Hepatocyte (in vitro differentiated cells): ENCODE data around the gene DCPS. TPM values are rescaled to one million over a fixed set of nuclear protein-coding genes. Genes with fewer than 3 reads are reported as not detected.
A peak's percentile ranks its signal among the peaks of the same experiment; 100 is the strongest.
"Not testable (repeated sequence)": the region's sequence is repeated elsewhere in the genome, so short reads cannot be mapped to it uniquely, and the experiment has no call there.

Experiments
- DNase-seq: peaks from one replicate; pipeline ENCODE4 v3.0.0-alpha.2; 2016; ENCODE audit warnings: low spot score
- H2AFZ ChIP-seq: fragments of 200-600 bp; sonication (generic); 2 replicates; pipeline ENCODE4 v1.6.0; 2016; ENCODE audit warnings: antibody characterized with exemption, mild to moderate bottlenecking
- H3K27ac ChIP-seq: fragments of 200-600 bp; sonication (generic); 2 replicates; pipeline ENCODE4 v1.5.1; 2016; ENCODE audit warnings: mild to moderate bottlenecking
- H3K27me3 ChIP-seq: fragments of 200-600 bp; sonication (generic); 2 replicates; pipeline ENCODE4 v1.6.1; 2016
- H3K36me3 ChIP-seq: fragments of 200-600 bp; sonication (generic); replicated peaks from 2 replicates; pipeline ENCODE4 v1.5.1; 2016; ENCODE audit warnings: low read depth; ENCODE audit not compliant: insufficient read depth
- H3K4me1 ChIP-seq: fragments of 200-600 bp; sonication (generic); 2 replicates; pipeline ENCODE4 v1.5.1; 2016; ENCODE audit warnings: mild to moderate bottlenecking, moderate library complexity; ENCODE audit not compliant: insufficient read depth
- H3K4me2 ChIP-seq: fragments of 200-600 bp; sonication (generic); 2 replicates; pipeline ENCODE4 v1.6.0; 2016
- H3K4me3 ChIP-seq: fragments of 200-600 bp; sonication (generic); 2 replicates; pipeline ENCODE4 v1.5.1; 2016; ENCODE audit warnings: mild to moderate bottlenecking
- H3K79me2 ChIP-seq: fragments of 200-600 bp; sonication (generic); 2 replicates; pipeline ENCODE4 v1.6.0; 2017; ENCODE audit warnings: mild to moderate bottlenecking
- H3K9me2 ChIP-seq: fragments of 200-600 bp; sonication (generic); replicated peaks from 2 replicates; pipeline ENCODE4 v1.6.0; 2017; ENCODE audit warnings: mild to moderate bottlenecking; ENCODE audit not compliant: insufficient read depth
- H3K9me3 ChIP-seq: fragments of 200-600 bp; sonication (generic); 2 replicates; pipeline ENCODE4 v1.5.1; 2016; ENCODE audit warnings: low read depth, mild to moderate bottlenecking
- H4K20me1 ChIP-seq: fragments of 200-600 bp; sonication (generic); 2 replicates; pipeline ENCODE4 v1.6.0; 2016; ENCODE audit warnings: mild to moderate bottlenecking; ENCODE audit not compliant: insufficient read depth, poor library complexity, severe bottlenecking
- EZH2 ChIP-seq: fragments of 200-600 bp; sonication (generic); IDR thresholded peaks from 2 replicates; pipeline ENCODE4 v1.6.1; 2016; ENCODE audit warnings: antibody characterized with exemption, mild to moderate bottlenecking, borderline replicate concordance
- EZH2phosphoT487 ChIP-seq: fragments of 200-600 bp; sonication (generic); IDR thresholded peaks from one replicate; pipeline ENCODE4 v1.6.1; 2018; ENCODE audit warnings: antibody characterized with exemption, mild to moderate bottlenecking, low read depth, moderate library complexity; ENCODE audit not compliant: unreplicated experiment, severe bottlenecking
- WGBS: methylation state at CpG from one replicate; pipeline ENCODE4 v1.1.6; 2016; ENCODE audit warnings: low lambda C conversion rate; ENCODE audit errors: missing lambda C conversion rate; 5-methylcytosine and 5-hydroxymethylcytosine counted together
- polyA plus RNA-seq: library from polyadenylated mRNA; unstranded; fragments of >200 nt; fragmentation: Nextera tagmentation; extraction: Ambion mirVana; gene quantifications from 2 replicates; pipeline ENCODE4 v1.2.1, GENCODE V29; 2016
- total RNA-seq: library from RNA; depleted of rRNA; stranded (reverse); fragments of >200 nt; gene quantifications from 2 replicates; pipeline ENCODE4 v1.2.3, GENCODE V29; 2014
- TF ChIP-seq, protein P1 (sequence below): fragments of 200-600 bp; sonication (generic); IDR thresholded peaks from 2 replicates; pipeline ENCODE4 v1.5.1; 2016; ENCODE audit warnings: antibody characterized with exemption, mild to moderate bottlenecking; ENCODE audit not compliant: poor library complexity

Gene DCPS
- total and polyA plus RNA-seq, 2 experiments from 2014 or later, result 6.5 to 16.8 TPM

DNA sequence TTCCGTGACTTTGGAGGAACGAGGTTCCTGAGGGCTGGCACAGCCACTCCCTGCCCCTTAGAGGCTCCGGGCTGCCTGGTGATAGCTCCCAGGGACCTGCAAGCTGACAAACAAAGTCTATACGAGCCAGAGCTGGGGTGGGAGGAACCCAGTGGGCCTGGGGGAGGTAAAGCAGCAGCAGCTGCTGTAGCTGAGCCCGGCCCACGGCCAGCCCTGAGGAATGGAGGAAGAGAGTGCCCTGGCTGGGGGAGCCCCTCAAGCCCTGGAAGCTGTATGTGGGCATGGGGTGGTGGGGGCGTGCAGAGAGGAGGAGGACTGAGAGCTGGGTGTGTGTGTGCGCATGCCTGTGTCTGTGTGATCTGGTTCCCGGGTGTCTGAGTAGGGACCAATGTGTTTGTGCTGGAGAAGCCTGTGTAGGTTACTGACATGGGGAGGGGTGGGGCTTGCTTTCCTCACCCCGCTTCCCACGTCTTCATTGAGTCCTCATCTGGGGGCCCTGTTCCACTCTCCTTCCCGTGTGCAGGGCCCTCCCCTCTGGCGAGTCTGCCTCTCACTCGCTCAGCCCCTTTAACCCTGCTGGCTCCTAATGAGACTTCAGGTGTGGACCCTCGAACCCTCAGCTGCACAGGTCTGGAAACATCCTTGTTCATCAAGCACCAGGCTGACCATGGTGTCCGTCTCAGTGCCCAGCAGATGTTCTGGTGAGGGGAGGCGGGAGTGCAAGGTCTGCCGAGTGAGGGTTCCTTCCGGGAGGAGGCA is 62.4 kb downstream of the DCPS start:
- 68% methylated on average over 17 of the region's 19 CpGs for WGBS
- peaks cover 6% of the 10 kb centered on the region for H3K4me1 ChIP-seq
- H3K9me3 ChIP-seq, result no peaks in the 10 kb centered on the region
- no peak overlapping the region for H2AFZ ChIP-seq
- H3K79me2 ChIP-seq, result peaks cover 15% of the 10 kb centered on the region
- no peaks in the 10 kb centered on the region for H3K9me2 ChIP-seq
- DNase-seq, result no peak
- no peaks in the 10 kb centered on the region for H3K27me3 ChIP-seq
- peak overlapping the region; percentile 41 for H3K4me2 ChIP-seq
- no peaks in the 10 kb centered on the region for H3K36me3 ChIP-seq
- no peak for TF ChIP-seq EZH2phosphoT487
- TF ChIP-seq, protein P1, sequence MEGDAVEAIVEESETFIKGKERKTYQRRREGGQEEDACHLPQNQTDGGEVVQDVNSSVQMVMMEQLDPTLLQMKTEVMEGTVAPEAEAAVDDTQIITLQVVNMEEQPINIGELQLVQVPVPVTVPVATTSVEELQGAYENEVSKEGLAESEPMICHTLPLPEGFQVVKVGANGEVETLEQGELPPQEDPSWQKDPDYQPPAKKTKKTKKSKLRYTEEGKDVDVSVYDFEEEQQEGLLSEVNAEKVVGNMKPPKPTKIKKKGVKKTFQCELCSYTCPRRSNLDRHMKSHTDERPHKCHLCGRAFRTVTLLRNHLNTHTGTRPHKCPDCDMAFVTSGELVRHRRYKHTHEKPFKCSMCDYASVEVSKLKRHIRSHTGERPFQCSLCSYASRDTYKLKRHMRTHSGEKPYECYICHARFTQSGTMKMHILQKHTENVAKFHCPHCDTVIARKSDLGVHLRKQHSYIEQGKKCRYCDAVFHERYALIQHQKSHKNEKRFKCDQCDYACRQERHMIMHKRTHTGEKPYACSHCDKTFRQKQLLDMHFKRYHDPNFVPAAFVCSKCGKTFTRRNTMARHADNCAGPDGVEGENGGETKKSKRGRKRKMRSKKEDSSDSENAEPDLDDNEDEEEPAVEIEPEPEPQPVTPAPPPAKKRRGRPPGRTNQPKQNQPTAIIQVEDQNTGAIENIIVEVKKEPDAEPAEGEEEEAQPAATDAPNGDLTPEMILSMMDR, result no peak
- TF ChIP-seq EZH2, result no peak
- H3K27ac ChIP-seq, result no peak overlapping the region
- no peak overlapping the region for H3K4me3 ChIP-seq
- H4K20me1 ChIP-seq, result no peaks in the 10 kb centered on the region

- H3K4me1 ChIP-seq, DNase-seq, H2AFZ ChIP-seq, H4K20me1 ChIP-seq, H3K9me3 ChIP-seq, H3K4me2 ChIP-seq, H3K9me2 ChIP-seq, H3K27ac ChIP-seq, H3K27me3 ChIP-seq, H3K4me3 ChIP-seq, H3K36me3 ChIP-seq: not testable (repeated sequence)
- WGBS, result 86% methylated on average over 12 of the region's 14 CpGs
- peaks cover 16% of the 10 kb centered on the region for H3K79me2 ChIP-seq
These were observed 63.2 kb downstream of the DCPS start for GRCh38 chr11:126366823-126367654.

GRCh38 chr11:126367806-126368205 is 63.9 kb downstream of the DCPS start:
- H3K4me1 ChIP-seq, H4K20me1 ChIP-seq, H3K4me2 ChIP-seq, H2AFZ ChIP-seq, H3K9me2 ChIP-seq, H3K4me3 ChIP-seq, DNase-seq, H3K9me3 ChIP-seq, H3K36me3 ChIP-seq, H3K27me3 ChIP-seq, H3K27ac ChIP-seq: not testable (repeated sequence)
- 97% methylated on average over 5 of the region's 5 CpGs for WGBS
- peaks cover 23% of the 10 kb centered on the region for H3K79me2 ChIP-seq

DNA sequence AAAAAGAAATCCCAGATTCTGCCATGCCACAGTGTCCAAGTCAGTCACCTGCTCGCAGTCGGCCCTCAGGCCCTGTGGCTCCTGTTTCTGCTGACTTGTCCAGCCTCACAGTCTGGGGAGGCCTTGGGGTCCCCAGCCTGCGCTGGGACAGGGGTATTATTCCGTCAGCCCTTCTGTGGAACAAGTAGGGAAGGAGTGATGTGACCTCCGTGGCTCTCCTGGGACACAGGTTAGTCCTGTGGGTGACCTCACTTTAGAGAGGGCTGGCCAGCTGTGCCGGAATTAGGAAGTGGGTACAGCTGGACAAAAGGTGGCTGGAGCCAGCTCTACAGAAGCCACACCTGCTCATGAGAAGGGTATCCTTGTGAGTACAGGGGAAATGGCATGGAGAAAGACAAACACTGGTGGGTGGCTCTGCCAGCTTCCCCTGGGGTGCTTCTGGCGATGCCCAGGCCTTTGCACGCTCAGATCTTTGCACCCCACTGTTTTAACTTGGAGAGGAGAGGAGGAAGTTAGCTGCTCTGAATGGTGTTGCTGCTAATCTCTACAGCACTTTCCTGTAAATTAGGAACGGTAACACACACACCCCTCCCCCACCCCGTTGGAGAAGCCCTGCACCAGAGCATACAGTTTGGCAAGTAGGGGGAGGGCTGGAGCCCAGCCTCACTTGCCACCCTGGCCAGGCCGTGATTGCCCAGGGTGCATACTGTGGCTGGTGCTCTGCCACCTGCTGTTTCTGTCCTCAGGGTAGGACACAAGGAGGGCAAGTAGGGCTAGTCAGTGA is 64.7 kb downstream of the DCPS start:
- DNase-seq, H3K27ac ChIP-seq, H3K4me3 ChIP-seq, H3K27me3 ChIP-seq, H3K4me2 ChIP-seq, H4K20me1 ChIP-seq, H3K9me2 ChIP-seq, H3K9me3 ChIP-seq, H3K4me1 ChIP-seq, H2AFZ ChIP-seq, H3K36me3 ChIP-seq: not testable (repeated sequence)
- 73% methylated on average over 11 of the region's 11 CpGs for WGBS
- peaks cover 24% of the 10 kb centered on the region for H3K79me2 ChIP-seq
